SK-N-SH (cell line): ENCODE measurements around the gene PYCR2. TPM values are rescaled to one million over a fixed set of nuclear protein-coding genes. Genes with fewer than 3 reads are reported as not detected.
A peak's percentile ranks its signal among the peaks of the same experiment; 100 is the strongest.

Source experiments
- CTCF ChIA-PET: fragments of 300-600, 350-600 bp; formaldehyde crosslinking; extraction: SDS; loops from one replicate; lab custom pipeline; 2021; lab: Yijun Ruan, JAX
- POLR2A ChIA-PET: fragments of 350-600 bp; sonication (Branson Sonifier 250); formaldehyde crosslinking; extraction: SDS; loops from one replicate; lab custom pipeline; 2020; ENCODE audit warnings: antibody characterized with exemption, inconsistent platforms; lab: Yijun Ruan, JAX
- DNase-seq: peaks from one replicate; pipeline ENCODE4 v3.0.0; 2012
- H2AFZ ChIP-seq: fragments of 200-600 bp; sonication (generic); 2 replicates; pipeline ENCODE4 v1.8.1; 2016; ENCODE audit warnings: antibody characterized with exemption, mild to moderate bottlenecking, low read depth
- H3F3A ChIP-seq: fragments of 200-600 bp; sonication (generic); replicated peaks from 2 replicates; pipeline ENCODE3; 2016; ENCODE audit warnings: antibody characterized with exemption, mild to moderate bottlenecking; ENCODE audit not compliant: insufficient read depth
- H3K27ac ChIP-seq, 2 experiments: fragments of 200-500 bp in 1 of 2; fragments of 200-600 bp in 1 of 2; sonication (Bioruptor generic) in 1 of 2; sonication (generic), shearing (Covaris generic) in 1 of 2; 2 replicates each; pipeline versions ENCODE4 v1.5.1 to v1.6.1; 2014 to 2016; ENCODE audit warnings: low read depth in 2 of 2, inconsistent platforms in 1 of 2, low read length in 1 of 2, mild to moderate bottlenecking in 1 of 2, mixed read lengths in 1 of 2
- H3K27me3 ChIP-seq: fragments of 200-600 bp; sonication (generic), shearing (Covaris generic); 2 replicates; pipeline ENCODE4 v1.6.1; 2016; ENCODE audit warnings: mixed run types; ENCODE audit not compliant: insufficient read depth
- H3K36me3 ChIP-seq, 2 experiments: fragments of 200-500 bp in 1 of 2; fragments of 200-600 bp in 1 of 2; sonication (Bioruptor generic) in 1 of 2; sonication (generic) in 1 of 2; replicated peaks in 1 of 2; 2 replicates each; pipeline versions ENCODE3 to v1.5.1; 2014 to 2016; ENCODE audit warnings: low read length in 1 of 2, mild to moderate bottlenecking in 1 of 2; ENCODE audit not compliant: insufficient read depth in 2 of 2, control insufficient read depth in 1 of 2
- H3K4me1 ChIP-seq, 2 experiments: fragments of 200-500 bp in 1 of 2; fragments of 200-600 bp in 1 of 2; sonication (Bioruptor generic) in 1 of 2; sonication (generic), shearing (Covaris generic) in 1 of 2; 2 replicates each; pipeline versions ENCODE4 v1.5.1 to v1.6.1; 2014 to 2016; ENCODE audit warnings: low read depth in 1 of 2, low read length in 1 of 2, mixed run types in 1 of 2; ENCODE audit not compliant: insufficient read depth in 2 of 2, control insufficient read depth in 1 of 2
- H3K4me2 ChIP-seq: fragments of 200-600 bp; sonication (generic), shearing (Covaris generic); 2 replicates; pipeline ENCODE4 v1.6.1; 2017; ENCODE audit warnings: mixed run types
- H3K4me3 ChIP-seq, 2 experiments: fragments of 200-500 bp in 1 of 2; fragments of 200-600 bp in 1 of 2; sonication (Bioruptor generic) in 1 of 2; sonication (generic), shearing (Covaris generic) in 1 of 2; 2 replicates each; pipeline versions ENCODE4 v1.5.1 to v1.8.1; 2014 to 2016; ENCODE audit warnings: low read depth in 2 of 2, inconsistent platforms in 1 of 2, low read length in 1 of 2, mild to moderate bottlenecking in 1 of 2, mixed read lengths in 1 of 2, moderate library complexity in 1 of 2
- H3K79me2 ChIP-seq: fragments of 200-600 bp; sonication (generic); 2 replicates; pipeline ENCODE4 v1.8.1; 2017; ENCODE audit warnings: mild to moderate bottlenecking; ENCODE audit not compliant: insufficient read depth
- H3K9ac ChIP-seq: fragments of 200-600 bp; sonication (generic); 2 replicates; pipeline ENCODE4 v1.6.1; 2017; ENCODE audit warnings: mixed run types
- H3K9me2 ChIP-seq: fragments of 200-600 bp; sonication (generic); 2 replicates; pipeline ENCODE4 v1.6.1; 2017; ENCODE audit warnings: mixed run types
- H3K9me3 ChIP-seq: fragments of 200-600 bp; sonication (generic); 2 replicates; pipeline ENCODE4 v1.6.1; 2017; ENCODE audit warnings: mixed run types, mild to moderate bottlenecking, moderate library complexity
- H4K20me1 ChIP-seq: fragments of 200-600 bp; sonication (generic); 2 replicates; pipeline ENCODE4 v1.6.1; 2017; ENCODE audit warnings: mild to moderate bottlenecking, mixed run types; ENCODE audit not compliant: insufficient read depth
- CHD2 ChIP-seq: fragments of 150-350 bp; IDR thresholded peaks from 2 replicates; pipeline ENCODE4 v1.6.1; 2018; ENCODE audit warnings: low read length; ENCODE audit not compliant: partially characterized antibody
- NFIC ChIP-seq: IDR thresholded peaks from 2 replicates; pipeline ENCODE4 v1.4.0; 2012; ENCODE audit warnings: borderline replicate concordance
- SIN3A ChIP-seq: IDR thresholded peaks from 2 replicates; pipeline ENCODE4 v1.6.1; 2012; ENCODE audit warnings: low read depth, mild to moderate bottlenecking, low read length, moderate library complexity, borderline replicate concordance
- WGBS: methylation state at CpG from one replicate; pipeline ENCODE4 v1.1.6; 2017; ENCODE audit warnings: low lambda C conversion rate; 5-methylcytosine and 5-hydroxymethylcytosine counted together
- polyA plus RNA-seq, 3 experiments: library from polyadenylated mRNA; depleted of rRNA; stranded (reverse); fragments of >200 nt; gene quantifications; 2 replicates each; pipeline ENCODE4 v1.2.3, GENCODE V29; 2012
- TF ChIP-seq, protein P1 (sequence below): IDR thresholded peaks from 2 replicates; pipeline ENCODE4 v1.6.1; 2012; ENCODE audit warnings: mild to moderate bottlenecking, low read depth, low read length, moderate library complexity

Gene PYCR2
- polyA plus RNA-seq, 1 of the 3 experiments (the other 2 are of a cell fraction) = 95.3 TPM

- ChIA-PET CTCF (interaction anchor here (1.8 to 3.9 kb wide), 2 partner anchors 409 kb away, joined by 6 to 21 read pairs; no protein-coding TSS in a partner anchor), POLR2A (interaction anchor here (1.4 to 2.7 kb wide), 2 partner anchors 32 to 106 kb away, joined by 4 to 7 read pairs; partner anchors contain the start of gene SRP9)
- WGBS = 94% methylated on average over 11 of the region's 11 CpGs
- peak overlapping the region; percentile 96; the same call in 1 of the 2 replicates for H2AFZ ChIP-seq
- no peak overlapping the region for H3K9ac ChIP-seq
- TF ChIP-seq, protein P1, sequence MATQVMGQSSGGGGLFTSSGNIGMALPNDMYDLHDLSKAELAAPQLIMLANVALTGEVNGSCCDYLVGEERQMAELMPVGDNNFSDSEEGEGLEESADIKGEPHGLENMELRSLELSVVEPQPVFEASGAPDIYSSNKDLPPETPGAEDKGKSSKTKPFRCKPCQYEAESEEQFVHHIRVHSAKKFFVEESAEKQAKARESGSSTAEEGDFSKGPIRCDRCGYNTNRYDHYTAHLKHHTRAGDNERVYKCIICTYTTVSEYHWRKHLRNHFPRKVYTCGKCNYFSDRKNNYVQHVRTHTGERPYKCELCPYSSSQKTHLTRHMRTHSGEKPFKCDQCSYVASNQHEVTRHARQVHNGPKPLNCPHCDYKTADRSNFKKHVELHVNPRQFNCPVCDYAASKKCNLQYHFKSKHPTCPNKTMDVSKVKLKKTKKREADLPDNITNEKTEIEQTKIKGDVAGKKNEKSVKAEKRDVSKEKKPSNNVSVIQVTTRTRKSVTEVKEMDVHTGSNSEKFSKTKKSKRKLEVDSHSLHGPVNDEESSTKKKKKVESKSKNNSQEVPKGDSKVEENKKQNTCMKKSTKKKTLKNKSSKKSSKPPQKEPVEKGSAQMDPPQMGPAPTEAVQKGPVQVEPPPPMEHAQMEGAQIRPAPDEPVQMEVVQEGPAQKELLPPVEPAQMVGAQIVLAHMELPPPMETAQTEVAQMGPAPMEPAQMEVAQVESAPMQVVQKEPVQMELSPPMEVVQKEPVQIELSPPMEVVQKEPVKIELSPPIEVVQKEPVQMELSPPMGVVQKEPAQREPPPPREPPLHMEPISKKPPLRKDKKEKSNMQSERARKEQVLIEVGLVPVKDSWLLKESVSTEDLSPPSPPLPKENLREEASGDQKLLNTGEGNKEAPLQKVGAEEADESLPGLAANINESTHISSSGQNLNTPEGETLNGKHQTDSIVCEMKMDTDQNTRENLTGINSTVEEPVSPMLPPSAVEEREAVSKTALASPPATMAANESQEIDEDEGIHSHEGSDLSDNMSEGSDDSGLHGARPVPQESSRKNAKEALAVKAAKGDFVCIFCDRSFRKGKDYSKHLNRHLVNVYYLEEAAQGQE = no peak
- peak overlapping the region; percentile 94; the same call in 1 of the 2 replicates for H3K4me2 ChIP-seq
- no peaks in the 10 kb centered on the region for H3F3A ChIP-seq
- H3K9me3 ChIP-seq = no peaks in the 10 kb centered on the region
- H3K9me2 ChIP-seq = no peaks in the 10 kb centered on the region
- H3K36me3 ChIP-seq = no peaks in the 10 kb centered on the region
- H3K79me2 ChIP-seq = peaks cover 7% of the 10 kb centered on the region; the same call in 1 of the 2 replicates
- no peak for DNase-seq
- H3K27ac ChIP-seq = no peak overlapping the region
- no peaks in the 10 kb centered on the region for H4K20me1 ChIP-seq
- H3K27me3 ChIP-seq = no peaks in the 10 kb centered on the region
- H3K4me1 ChIP-seq = peaks cover 0 to 24% of the 10 kb centered on the region in 2 experiments; a peak in 1 of 4 replicates
- no peak overlapping the region for H3K4me3 ChIP-seq
Observed at GRCh38 chr1:225883616-225884265, 40.3 kb downstream of the PYCR2 start.

DNA sequence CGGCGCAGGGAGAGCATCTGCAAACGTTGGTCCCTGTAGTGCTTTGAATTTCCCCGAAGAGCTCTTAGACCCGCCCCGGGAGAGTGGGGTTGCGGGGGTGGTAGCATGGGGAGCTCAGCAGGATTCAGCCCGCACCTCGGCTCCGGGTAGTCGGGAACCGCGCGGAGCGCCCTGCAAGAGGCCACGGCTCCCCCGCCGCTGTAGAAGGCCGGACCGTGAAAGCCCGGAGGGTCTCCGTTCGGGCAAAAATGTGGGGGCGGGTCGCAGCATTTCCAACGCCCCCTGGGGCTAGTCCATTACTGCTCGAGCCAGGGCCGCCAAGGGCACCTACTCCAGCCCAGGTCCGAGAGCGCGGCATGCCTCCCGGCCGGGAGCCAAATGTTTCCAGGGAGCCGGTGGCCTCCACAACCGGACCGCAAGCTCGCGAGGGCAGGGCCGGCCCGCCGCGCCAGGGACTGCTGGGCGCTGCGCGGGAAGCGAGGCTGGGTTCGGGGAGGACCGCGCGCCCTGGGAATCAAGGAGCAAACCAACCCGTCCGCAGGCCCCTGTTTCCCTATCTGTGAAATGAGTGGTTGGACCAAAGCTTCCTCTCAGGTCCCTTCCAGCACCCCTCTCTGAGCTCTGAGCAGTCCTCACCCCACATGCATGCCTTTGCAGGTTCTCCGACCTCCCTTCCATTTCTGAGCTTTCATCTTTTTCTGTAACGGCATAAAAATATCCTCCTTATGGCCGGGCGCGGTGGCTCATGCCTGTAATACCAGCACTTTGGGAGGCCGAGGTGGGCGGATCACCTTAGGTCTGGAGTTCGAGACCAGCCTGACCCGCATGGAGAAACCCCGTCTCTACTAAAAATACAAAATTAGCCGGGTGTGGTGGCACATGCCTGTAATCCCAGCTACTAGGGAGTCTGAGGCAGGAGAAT lies 41.1 kb downstream of the PYCR2 start:
- Histone ChIP-seq H3K4me2 (peak overlapping the region; percentile 94), H2AFZ (peak overlapping the region; percentile 96), H4K20me1 (no peaks in the 10 kb centered on the region), H3F3A (peaks cover 4% of the 10 kb centered on the region), H3K27me3 (no peaks in the 10 kb centered on the region), H3K9me2 (no peaks in the 10 kb centered on the region), H3K4me3 (peak overlapping the region; percentile 78 to 89), H3K79me2 (peaks cover 7% of the 10 kb centered on the region; the same call in 1 of the 2 replicates)
- WGBS = 29% methylated on average over 34 of the region's 63 CpGs
- POLR2A ChIA-PET = interaction anchor here (0.8 to 2.7 kb wide), 3 partner anchors 21 to 105 kb away, joined by 4 to 7 read pairs (median 4); partner anchors contain the start of gene SRP9
- peak; percentile 84 for DNase-seq
- TF ChIP-seq SIN3A (peak; percentile 43; the same call in 1 of the 2 replicates), CHD2 (no peak), NFIC (peak; percentile 27; the same call in 1 of the 2 replicates)
- TF ChIP-seq, all 33 proteins: peak for 2
- H3K9ac ChIP-seq = peak overlapping the region; percentile 85
- peak overlapping the region; percentile 46 to 56 for H3K27ac ChIP-seq
- peaks cover 0 to 25% of the 10 kb centered on the region in 2 experiments; a peak in 1 of 4 replicates for H3K4me1 ChIP-seq
- no peaks in the 10 kb centered on the region for H3K9me3 ChIP-seq
- CTCF ChIA-PET = interaction anchor here (0.8 to 3.9 kb wide), 8 partner anchors 11 to 408 kb away, joined by 3 to 21 read pairs (median 5); partner anchors contain the start of gene SRP9
- no peaks in the 10 kb centered on the region for H3K36me3 ChIP-seq
